Transverse colon (tissue), 3 donors: ENCODE measurements around the gene UTF1.

Experiments
- CTCF ChIP-seq, 5 experiments: fragments of 200-600 bp in 3 of 5; fragments of 450-650 bp in 2 of 5; sonication (generic) in 3 of 5; IDR thresholded peaks; 1 replicate in 2 of 5; 2 replicates in 3 of 5; pipeline ENCODE4 v1.5.1; 2016 to 2017; ENCODE audit warnings: antibody characterized with exemption in 5 of 5, inconsistent platforms in 3 of 5, mild to moderate bottlenecking in 2 of 5, moderate library complexity in 1 of 5
- POLR2A ChIP-seq: fragments of 450-650 bp; IDR thresholded peaks from one replicate; pipeline ENCODE4 v1.6.1; 2016; ENCODE audit warnings: antibody characterized with exemption, mild to moderate bottlenecking, moderate library complexity

- TF ChIP-seq POLR2A = no peak
- no peak for TF ChIP-seq CTCF (IDR thresholded peaks at IDR 0.05)
These were observed 5.2 kb upstream of the UTF1 start for GRCh38 chr10:133224756-133225372.
